Measurements from ENCODE around the gene TNNT3. TPM values are rescaled to one million over a fixed set of nuclear protein-coding genes. Genes with fewer than 3 reads are reported as not detected.

TNNT3 gene
- total RNA-seq, 1 donor from 2014 or later, result 2.6 TPM

- DNase-seq (ENCODE audit: extremely low spot score, unreplicated experiment), result no peak
- Mint-ChIP-seq H3K9me3 (ENCODE audit: unreplicated experiment) (no peaks in the 10 kb centered on the region), H3K27ac (ENCODE audit: unreplicated experiment) (no peak overlapping the region), H3K27me3 (ENCODE audit: unreplicated experiment) (no peaks in the 10 kb centered on the region), H3K36me3 (ENCODE audit: unreplicated experiment) (peaks cover 7% of the 10 kb centered on the region), H3K4me3 (ENCODE audit: unreplicated experiment) (no peak overlapping the region), H3K4me1 (ENCODE audit: unreplicated experiment) (peaks cover 2% of the 10 kb centered on the region)
- no peak for TF ChIP-seq CTCF (IDR thresholded peaks at IDR 0.05)
Measured at GRCh38 chr11:1888811-1889210, 30.7 kb upstream of the TNNT3 start.

- no peak overlapping the region for H3K27ac Mint-ChIP-seq (ENCODE audit: unreplicated experiment)
- H3K4me1 Mint-ChIP-seq (ENCODE audit: unreplicated experiment), result peaks cover 2% of the 10 kb centered on the region
- H3K4me3 Mint-ChIP-seq (ENCODE audit: unreplicated experiment), result no peak overlapping the region
- DNase-seq (ENCODE audit: extremely low spot score, unreplicated experiment), result no peak
- no peaks in the 10 kb centered on the region for H3K27me3 Mint-ChIP-seq (ENCODE audit: unreplicated experiment)
- H3K36me3 Mint-ChIP-seq (ENCODE audit: unreplicated experiment), result peaks cover 7% of the 10 kb centered on the region
- TF ChIP-seq CTCF (IDR thresholded peaks at IDR 0.05), result no peak
- no peaks in the 10 kb centered on the region for H3K9me3 Mint-ChIP-seq (ENCODE audit: unreplicated experiment)
Measured at GRCh38 chr11:1889224-1889930, 30.1 kb upstream of the TNNT3 start.

- no peak for DNase-seq (ENCODE audit: extremely low spot score, unreplicated experiment)
- Mint-ChIP-seq H3K36me3 (ENCODE audit: unreplicated experiment) (peaks cover 7% of the 10 kb centered on the region), H3K27ac (ENCODE audit: unreplicated experiment) (no peak overlapping the region), H3K4me3 (ENCODE audit: unreplicated experiment) (no peak overlapping the region), H3K4me1 (ENCODE audit: unreplicated experiment) (peaks cover 2% of the 10 kb centered on the region), H3K9me3 (ENCODE audit: unreplicated experiment) (no peaks in the 10 kb centered on the region), H3K27me3 (ENCODE audit: unreplicated experiment) (no peaks in the 10 kb centered on the region)
- TF ChIP-seq CTCF (IDR thresholded peaks at IDR 0.05), result no peak
Measured at GRCh38 chr11:1889941-1890855, 29.3 kb upstream of the TNNT3 start.

GRCh38 chr11:1890856-1891830 is 28.4 kb upstream of the TNNT3 start:
- no peak overlapping the region for H3K27ac Mint-ChIP-seq (ENCODE audit: unreplicated experiment)

More at GRCh38 chr11:1890856-1891830, 28.4 kb upstream of the TNNT3 start:
- peak; percentile 76 for DNase-seq (ENCODE audit: extremely low spot score, unreplicated experiment)
- no peak for TF ChIP-seq CTCF (IDR thresholded peaks at IDR 0.05)
- Mint-ChIP-seq H3K36me3 (ENCODE audit: unreplicated experiment) (peaks cover 7% of the 10 kb centered on the region), H3K4me1 (ENCODE audit: unreplicated experiment) (peaks cover 2% of the 10 kb centered on the region), H3K4me3 (ENCODE audit: unreplicated experiment) (no peak overlapping the region), H3K9me3 (ENCODE audit: unreplicated experiment) (no peaks in the 10 kb centered on the region), H3K27me3 (ENCODE audit: unreplicated experiment) (peaks cover 3% of the 10 kb centered on the region)
